OCI-LY7 (cell line): ENCODE results near the gene NFIA. TPM values are rescaled to one million over a fixed set of nuclear protein-coding genes. Genes with fewer than 3 reads are reported as not detected.

ENCODE experiments used
- BruUV-seq: library from RNA; stranded (reverse); fragments of 400-500 nt; replicated peaks from 2 replicates; lab custom pipeline; 2021; lab: Mats Ljungman, UMichigan
- CTCF ChIA-PET: fragments of 300-600 bp; sonication (Branson Sonifier 250); formaldehyde crosslinking; loops from one replicate; lab custom pipeline; 2022; ENCODE audit warnings: antibody characterized with exemption; ENCODE audit not compliant: unreplicated experiment; lab: Charles Lee
- POLR2A ChIA-PET: fragments of 300-600 bp; sonication (Branson Sonifier 250); formaldehyde crosslinking; loops from one replicate; lab custom pipeline; 2022; ENCODE audit warnings: antibody characterized with exemption; lab: Charles Lee
- DNase-seq: peaks from one replicate; pipeline ENCODE4 v3.0.0-alpha.2; 2015; ENCODE audit warnings: low spot score
- H2AFZ ChIP-seq: fragments of 200-600 bp; sonication (generic), shearing (Covaris generic); 2 replicates; pipeline ENCODE4 v1.6.1; 2014; ENCODE audit warnings: mild to moderate bottlenecking, antibody characterized with exemption, low read length, moderate library complexity
- H3K27ac ChIP-seq: fragments of 200-600 bp; sonication (generic); 2 replicates; pipeline ENCODE4 v1.5.1; 2014; ENCODE audit warnings: mixed run types, low read depth, mild to moderate bottlenecking, moderate library complexity, low read length, inconsistent platforms; ENCODE audit not compliant: poor library complexity, severe bottlenecking
- H3K36me3 ChIP-seq: fragments of 200-600 bp; sonication (generic); 2 replicates; pipeline ENCODE4 v1.6.1; 2014; ENCODE audit warnings: mild to moderate bottlenecking, antibody characterized with exemption, low read length, moderate library complexity, mixed read lengths; ENCODE audit not compliant: insufficient read depth
- H3K4me1 ChIP-seq: fragments of 200-600 bp; sonication (generic); 2 replicates; pipeline ENCODE4 v1.5.1; 2014; ENCODE audit warnings: mild to moderate bottlenecking, low read length; ENCODE audit not compliant: insufficient read depth, poor library complexity, severe bottlenecking
- H3K4me2 ChIP-seq: fragments of 200-600 bp; sonication (generic); 2 replicates; pipeline ENCODE4 v1.6.1; 2014; ENCODE audit warnings: mild to moderate bottlenecking, low read length
- H3K4me3 ChIP-seq: fragments of 200-600 bp; sonication (generic); 2 replicates; pipeline ENCODE4 v1.5.1; 2014; ENCODE audit warnings: mild to moderate bottlenecking, low read depth, low read length; ENCODE audit not compliant: poor library complexity, severe bottlenecking
- H3K79me2 ChIP-seq: fragments of 200-600 bp; sonication (generic); 2 replicates; pipeline ENCODE4 v1.6.1; 2016; ENCODE audit warnings: low read depth, mild to moderate bottlenecking, low read length, moderate library complexity, mixed read lengths; ENCODE audit not compliant: insufficient read depth
- H3K9me2 ChIP-seq: fragments of 200-600 bp; sonication (generic); 2 replicates; pipeline ENCODE4 v1.6.1; 2016; ENCODE audit warnings: mild to moderate bottlenecking, low read length, mixed read lengths; ENCODE audit not compliant: insufficient read depth
- H3K9me3 ChIP-seq: fragments of 200-600 bp; sonication (generic); 2 replicates; pipeline ENCODE4 v1.6.1; 2014; ENCODE audit warnings: mild to moderate bottlenecking, mixed run types, low read length, mixed read lengths
- H4K20me1 ChIP-seq: fragments of 200-600 bp; sonication (generic); 2 replicates; pipeline ENCODE4 v1.6.1; 2014; ENCODE audit warnings: mild to moderate bottlenecking, antibody characterized with exemption, low read length, moderate library complexity, mixed read lengths; ENCODE audit not compliant: insufficient read depth
- EZH2phosphoT487 ChIP-seq: fragments of 200-600 bp; sonication (generic); IDR thresholded peaks from 2 replicates; pipeline ENCODE4 v1.6.1; 2018; ENCODE audit warnings: low read depth, borderline replicate concordance, mild to moderate bottlenecking, mixed run types, antibody characterized with exemption, low read length, moderate library complexity, mixed read lengths
- intact Hi-C: fragments of 100-400 bp; cut with micrococcal nuclease; formaldehyde crosslinking; loops from one replicate; pipeline ENCODE4 v1.10.0; 2022; ENCODE audit not compliant: unreplicated experiment
- total RNA-seq, 2 experiments: library from RNA; depleted of rRNA in 1 of 2; stranded (reverse); fragments of >200 nt in 1 of 2; shearing (Covaris generic) in 1 of 2; gene quantifications; 2 replicates each; pipeline ENCODE4 v1.2.3, GENCODE V29; 2014 to 2022
- TF ChIP-seq, protein P1 (sequence below): fragments of 200-600 bp; sonication (generic); conservative IDR thresholded peaks from 2 replicates; pipeline ENCODE4 v1.5.1; 2014; ENCODE audit warnings: mild to moderate bottlenecking, antibody characterized with exemption, low read length, moderate library complexity, mixed read lengths

The NFIA gene
- total RNA-seq, 2 experiments from 2014 or later = 2.8 to 18.8 TPM

DNA sequence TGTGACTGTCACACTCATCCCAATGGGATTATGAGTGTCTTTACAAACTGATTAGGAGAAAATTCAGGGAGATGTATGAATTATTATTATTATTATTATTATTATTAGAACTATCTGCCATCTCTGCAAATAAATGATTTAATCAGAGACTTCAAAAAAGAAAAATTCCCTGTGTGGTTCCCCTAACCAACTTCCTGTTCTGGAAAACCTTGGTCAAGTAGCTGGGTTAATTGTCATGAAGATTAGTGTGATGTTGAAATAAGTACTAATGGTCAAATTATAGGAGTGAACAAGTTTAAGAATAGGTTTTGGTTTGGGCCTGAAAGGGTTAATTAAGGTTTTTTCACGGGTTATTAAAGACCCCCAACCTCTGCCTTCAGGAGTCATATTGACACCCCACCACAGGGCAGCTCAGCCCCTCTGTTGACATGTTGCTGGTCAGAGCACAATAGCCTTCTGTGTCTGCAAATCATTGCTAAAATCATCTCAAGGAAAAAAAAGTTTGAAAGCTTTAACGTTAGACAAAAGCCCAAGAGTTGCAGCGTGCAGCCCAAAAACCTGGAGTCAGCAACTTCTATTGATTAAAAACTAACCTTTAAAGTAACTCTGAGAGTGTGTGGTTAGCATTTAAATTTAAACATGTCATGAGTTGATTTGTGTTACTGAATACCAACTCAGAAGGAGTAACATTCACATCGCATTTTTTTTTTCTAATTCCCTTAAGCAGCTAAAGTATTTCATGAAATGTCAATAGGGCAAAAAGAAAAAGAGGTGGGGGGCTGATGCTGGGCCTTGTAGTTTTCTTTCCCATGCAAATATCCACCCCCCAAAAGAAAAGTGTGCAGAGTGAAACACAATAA lies 370.0 kb downstream of the NFIA start:
- H3K79me2 ChIP-seq = no peaks in the 10 kb centered on the region
- H4K20me1 ChIP-seq = no peaks in the 10 kb centered on the region
- no peak for TF ChIP-seq EZH2phosphoT487
- no peak for DNase-seq
- peaks cover 6% of the 10 kb centered on the region for H3K4me1 ChIP-seq
- H3K36me3 ChIP-seq = no peaks in the 10 kb centered on the region
- 0 out of 2 replicates have a peak overlapping the region, but pooled peaks have one; percentile 30 for H3K4me2 ChIP-seq
- intact Hi-C loops = loop anchor here (1.0 to 5.0 kb wide), 4 partner anchors 402 to 1480 kb away; no protein-coding TSS in a partner anchor
- no peaks in the 10 kb centered on the region for H3K9me3 ChIP-seq
- H3K27ac ChIP-seq = no peak overlapping the region
- H3K9me2 ChIP-seq = no peaks in the 10 kb centered on the region
- peak overlapping the region; percentile 4; the same call in 1 of the 2 replicates for H2AFZ ChIP-seq
- BruUV-seq = no TSS peak
- POLR2A ChIA-PET = interaction anchor here (0.6 to 0.7 kb wide), 3 partner anchors 309 to 410 kb away, joined by 3 to 5 read pairs (median 3); no protein-coding TSS in a partner anchor
- CTCF ChIA-PET = no interaction called here
- H3K4me3 ChIP-seq = no peak overlapping the region

DNA sequence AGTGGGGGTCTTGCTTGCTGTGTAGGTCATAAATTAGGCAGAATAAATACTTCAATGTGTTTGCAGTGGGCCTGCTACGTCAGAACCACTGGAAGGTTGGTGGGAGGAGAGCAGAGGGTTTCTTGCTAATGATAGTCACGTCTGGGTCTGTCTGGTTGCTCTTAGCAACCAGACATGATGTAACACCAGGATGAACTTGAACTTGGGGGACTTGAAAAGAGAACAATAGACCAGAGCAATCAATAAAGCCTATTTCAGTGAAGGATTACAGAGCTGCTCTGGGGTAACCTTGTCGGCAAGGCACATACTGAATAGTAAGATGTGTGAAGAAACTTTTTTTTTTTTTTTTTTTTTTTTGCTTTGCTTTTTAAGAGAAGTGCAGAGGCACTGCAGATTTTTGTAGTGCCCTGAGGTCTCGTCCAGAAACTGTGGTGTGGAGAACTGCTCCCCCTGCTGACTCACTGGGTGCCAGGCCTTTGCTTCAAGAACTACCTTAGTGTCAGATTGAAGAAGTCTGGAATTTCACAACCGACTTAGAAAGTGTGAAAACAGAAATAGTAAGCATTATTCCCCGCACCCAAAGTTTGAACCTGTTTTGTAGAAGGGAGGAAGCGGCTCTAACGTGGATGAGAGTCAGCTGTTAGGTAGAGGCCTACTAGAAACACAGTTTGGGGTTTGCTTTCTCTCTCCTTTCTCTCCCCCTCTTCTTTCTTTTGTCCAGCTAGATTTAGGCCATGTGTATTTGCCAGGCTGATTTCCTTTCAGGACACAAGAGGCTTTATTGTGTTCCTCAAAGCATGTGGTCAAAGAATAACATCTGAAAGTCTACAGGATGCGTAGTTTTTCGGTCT lies 371.0 kb downstream of the NFIA start:
- intact Hi-C loops = loop anchor here (1.0 to 5.0 kb wide), 4 partner anchors 403 to 1481 kb away; no protein-coding TSS in a partner anchor
- TF ChIP-seq, protein P1, sequence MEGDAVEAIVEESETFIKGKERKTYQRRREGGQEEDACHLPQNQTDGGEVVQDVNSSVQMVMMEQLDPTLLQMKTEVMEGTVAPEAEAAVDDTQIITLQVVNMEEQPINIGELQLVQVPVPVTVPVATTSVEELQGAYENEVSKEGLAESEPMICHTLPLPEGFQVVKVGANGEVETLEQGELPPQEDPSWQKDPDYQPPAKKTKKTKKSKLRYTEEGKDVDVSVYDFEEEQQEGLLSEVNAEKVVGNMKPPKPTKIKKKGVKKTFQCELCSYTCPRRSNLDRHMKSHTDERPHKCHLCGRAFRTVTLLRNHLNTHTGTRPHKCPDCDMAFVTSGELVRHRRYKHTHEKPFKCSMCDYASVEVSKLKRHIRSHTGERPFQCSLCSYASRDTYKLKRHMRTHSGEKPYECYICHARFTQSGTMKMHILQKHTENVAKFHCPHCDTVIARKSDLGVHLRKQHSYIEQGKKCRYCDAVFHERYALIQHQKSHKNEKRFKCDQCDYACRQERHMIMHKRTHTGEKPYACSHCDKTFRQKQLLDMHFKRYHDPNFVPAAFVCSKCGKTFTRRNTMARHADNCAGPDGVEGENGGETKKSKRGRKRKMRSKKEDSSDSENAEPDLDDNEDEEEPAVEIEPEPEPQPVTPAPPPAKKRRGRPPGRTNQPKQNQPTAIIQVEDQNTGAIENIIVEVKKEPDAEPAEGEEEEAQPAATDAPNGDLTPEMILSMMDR = peak; percentile 87
- TF ChIP-seq EZH2phosphoT487 = no peak
- BruUV-seq = no TSS peak

DNA sequence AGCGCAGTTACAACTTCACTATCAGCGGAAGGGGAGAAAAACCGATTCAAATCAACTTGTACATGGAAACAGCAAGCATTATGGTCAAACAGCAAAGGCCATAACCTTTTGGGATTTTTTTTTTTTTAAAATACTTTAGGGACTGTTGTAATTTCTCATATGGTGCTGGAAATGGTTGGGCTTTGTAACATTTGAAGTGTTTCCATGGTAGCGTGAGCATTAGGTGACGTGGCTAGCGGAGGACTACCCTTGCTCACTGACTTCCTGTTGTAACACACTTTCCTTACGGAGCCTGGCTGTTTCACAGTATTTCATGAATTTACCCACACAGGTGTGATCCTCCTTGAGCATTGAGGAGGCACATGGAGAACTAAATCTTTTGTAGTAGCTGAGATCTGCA lies 373.0 kb downstream of the NFIA start:
- no peaks in the 10 kb centered on the region for H4K20me1 ChIP-seq
- BruUV-seq = no TSS peak
- no peak overlapping the region for H3K4me2 ChIP-seq
- no peak for TF ChIP-seq EZH2phosphoT487
- TF ChIP-seq, protein P1 = no peak
- no peak overlapping the region for H3K27ac ChIP-seq
- no peak overlapping the region for H2AFZ ChIP-seq
- CTCF ChIA-PET = no interaction called here
- no peak for DNase-seq
- H3K9me3 ChIP-seq = no peaks in the 10 kb centered on the region
- H3K79me2 ChIP-seq = no peaks in the 10 kb centered on the region
- intact Hi-C loops = no loop called here
- POLR2A ChIA-PET = interaction anchor here (0.7 kb wide), 1 partner anchor 794 kb away, joined by 3 read pairs; no protein-coding TSS in a partner anchor
- H3K9me2 ChIP-seq = no peaks in the 10 kb centered on the region
- H3K36me3 ChIP-seq = no peaks in the 10 kb centered on the region
- H3K4me3 ChIP-seq = no peak overlapping the region
- peaks cover 6% of the 10 kb centered on the region for H3K4me1 ChIP-seq

More for the DNA sequence above, 371.0 kb downstream of the NFIA start:
- Histone ChIP-seq H3K9me2 (no peaks in the 10 kb centered on the region), H3K36me3 (no peaks in the 10 kb centered on the region), H3K9me3 (no peaks in the 10 kb centered on the region), H2AFZ (peak overlapping the region; percentile 4; the same call in 1 of the 2 replicates), H3K4me2 (peak overlapping the region; percentile 30; the same call in 1 of the 2 replicates), H4K20me1 (no peaks in the 10 kb centered on the region), H3K27ac (no peak overlapping the region), H3K4me1 (peaks cover 6% of the 10 kb centered on the region), H3K4me3 (no peak overlapping the region), H3K79me2 (no peaks in the 10 kb centered on the region)
- peak; percentile 69 for DNase-seq
- CTCF ChIA-PET = interaction anchor here (0.6 kb wide), 1 partner anchor 403 kb away, joined by 3 read pairs; no protein-coding TSS in a partner anchor
- POLR2A ChIA-PET = interaction anchor here (0.6 kb wide), 1 partner anchor 310 kb away, joined by 5 read pairs; no protein-coding TSS in a partner anchor
